Osteoblast (primary cell): ENCODE data around the gene ALG6. TPM values are rescaled to one million over a fixed set of nuclear protein-coding genes. Genes with fewer than 3 reads are reported as not detected.

Source experiments
- DNase-seq: peaks from one replicate; pipeline ENCODE4 v3.0.0; 2011; ENCODE audit warnings: low spot score, mixed read lengths; ENCODE audit not compliant: insufficient read length; ENCODE audit errors: missing footprints
- H2AFZ ChIP-seq: 2 replicates; pipeline ENCODE4 v1.6.0; 2011; ENCODE audit warnings: mild to moderate bottlenecking, low read length
- H3K27ac ChIP-seq: 2 replicates; pipeline ENCODE4 v1.5.1; 2011; ENCODE audit warnings: mild to moderate bottlenecking, low read depth, low read length, moderate library complexity
- H3K27me3 ChIP-seq: 2 replicates; pipeline ENCODE4 v1.6.0; 2012; ENCODE audit warnings: mild to moderate bottlenecking, control low read depth, inconsistent platforms, low read length, moderate library complexity; ENCODE audit not compliant: insufficient read depth
- H3K36me3 ChIP-seq: 2 replicates; pipeline ENCODE4 v1.5.1; 2011; ENCODE audit warnings: mild to moderate bottlenecking, low read length, control low read depth, moderate library complexity; ENCODE audit not compliant: insufficient read depth
- H3K4me1 ChIP-seq: 2 replicates; pipeline ENCODE4 v1.5.1; 2011; ENCODE audit warnings: mild to moderate bottlenecking, low read length, control low read depth, moderate library complexity; ENCODE audit not compliant: insufficient read depth
- H3K4me2 ChIP-seq: 2 replicates; pipeline ENCODE4 v1.6.0; 2011; ENCODE audit warnings: mild to moderate bottlenecking, low read length; ENCODE audit not compliant: insufficient read depth
- H3K4me3 ChIP-seq: fragments of 200-600 bp; sonication (generic); 3 replicates; pipeline ENCODE4 v1.5.1; 2012; ENCODE audit warnings: mild to moderate bottlenecking, low read length, inconsistent platforms; ENCODE audit not compliant: insufficient read depth
- H3K79me2 ChIP-seq: 2 replicates; pipeline ENCODE4 v1.6.0; 2012; ENCODE audit warnings: mild to moderate bottlenecking, low read length, control low read depth, inconsistent platforms; ENCODE audit not compliant: insufficient read depth
- H3K9me3 ChIP-seq: 2 replicates; pipeline ENCODE4 v1.5.1; 2011; ENCODE audit warnings: low read depth, low read length, control low read depth
- H4K20me1 ChIP-seq: 2 replicates; pipeline ENCODE4 v1.6.0; 2012; ENCODE audit warnings: mild to moderate bottlenecking, low read length, control low read depth; ENCODE audit not compliant: insufficient read depth
- total RNA-seq: library from RNA; depleted of rRNA; stranded (reverse); fragments of >200 nt; gene quantifications from 2 replicates; pipeline ENCODE4 v1.2.3, GENCODE V29; 2012
- TF ChIP-seq, protein P1 (sequence below): IDR thresholded peaks from 2 replicates; pipeline ENCODE4 v1.5.1; 2011; ENCODE audit warnings: mild to moderate bottlenecking, low read depth, low read length, moderate library complexity; ENCODE audit errors: extremely low read depth

ALG6 gene
- total RNA-seq, 1 donor, result 8.3 TPM

DNA sequence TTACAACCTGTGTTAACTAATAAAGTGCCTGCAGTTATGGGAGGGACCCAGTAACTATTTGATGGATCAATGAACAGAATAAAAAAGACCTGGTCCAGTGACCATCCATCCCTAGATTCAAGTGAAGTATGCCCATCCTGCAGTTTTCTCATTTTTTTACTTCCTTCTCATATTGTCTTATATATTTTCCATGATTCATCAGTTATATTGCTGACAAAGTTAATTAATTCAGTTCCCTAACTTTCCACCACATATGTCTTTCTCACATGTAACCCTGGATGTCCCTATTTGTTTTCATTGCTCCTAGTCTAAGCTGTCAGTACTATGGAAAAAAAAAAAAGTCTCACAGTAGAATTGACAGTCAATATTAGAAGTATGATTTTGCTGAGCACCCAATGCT is 91.3 kb downstream of the ALG6 start:
- H3K79me2 ChIP-seq, result no peaks in the 10 kb centered on the region
- H3K9me3 ChIP-seq, result peaks cover 3% of the 10 kb centered on the region
- TF ChIP-seq, protein P1, sequence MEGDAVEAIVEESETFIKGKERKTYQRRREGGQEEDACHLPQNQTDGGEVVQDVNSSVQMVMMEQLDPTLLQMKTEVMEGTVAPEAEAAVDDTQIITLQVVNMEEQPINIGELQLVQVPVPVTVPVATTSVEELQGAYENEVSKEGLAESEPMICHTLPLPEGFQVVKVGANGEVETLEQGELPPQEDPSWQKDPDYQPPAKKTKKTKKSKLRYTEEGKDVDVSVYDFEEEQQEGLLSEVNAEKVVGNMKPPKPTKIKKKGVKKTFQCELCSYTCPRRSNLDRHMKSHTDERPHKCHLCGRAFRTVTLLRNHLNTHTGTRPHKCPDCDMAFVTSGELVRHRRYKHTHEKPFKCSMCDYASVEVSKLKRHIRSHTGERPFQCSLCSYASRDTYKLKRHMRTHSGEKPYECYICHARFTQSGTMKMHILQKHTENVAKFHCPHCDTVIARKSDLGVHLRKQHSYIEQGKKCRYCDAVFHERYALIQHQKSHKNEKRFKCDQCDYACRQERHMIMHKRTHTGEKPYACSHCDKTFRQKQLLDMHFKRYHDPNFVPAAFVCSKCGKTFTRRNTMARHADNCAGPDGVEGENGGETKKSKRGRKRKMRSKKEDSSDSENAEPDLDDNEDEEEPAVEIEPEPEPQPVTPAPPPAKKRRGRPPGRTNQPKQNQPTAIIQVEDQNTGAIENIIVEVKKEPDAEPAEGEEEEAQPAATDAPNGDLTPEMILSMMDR, result no peak
- no peaks in the 10 kb centered on the region for H3K4me1 ChIP-seq
- H3K4me2 ChIP-seq, result no peak overlapping the region
- H3K36me3 ChIP-seq, result peaks cover 4% of the 10 kb centered on the region
- no peak overlapping the region for H3K27ac ChIP-seq
- no peak for DNase-seq
- H3K27me3 ChIP-seq, result no peaks in the 10 kb centered on the region
- H4K20me1 ChIP-seq, result no peaks in the 10 kb centered on the region
- no peak overlapping the region for H3K4me3 ChIP-seq
- H2AFZ ChIP-seq, result no peak overlapping the region

DNA sequence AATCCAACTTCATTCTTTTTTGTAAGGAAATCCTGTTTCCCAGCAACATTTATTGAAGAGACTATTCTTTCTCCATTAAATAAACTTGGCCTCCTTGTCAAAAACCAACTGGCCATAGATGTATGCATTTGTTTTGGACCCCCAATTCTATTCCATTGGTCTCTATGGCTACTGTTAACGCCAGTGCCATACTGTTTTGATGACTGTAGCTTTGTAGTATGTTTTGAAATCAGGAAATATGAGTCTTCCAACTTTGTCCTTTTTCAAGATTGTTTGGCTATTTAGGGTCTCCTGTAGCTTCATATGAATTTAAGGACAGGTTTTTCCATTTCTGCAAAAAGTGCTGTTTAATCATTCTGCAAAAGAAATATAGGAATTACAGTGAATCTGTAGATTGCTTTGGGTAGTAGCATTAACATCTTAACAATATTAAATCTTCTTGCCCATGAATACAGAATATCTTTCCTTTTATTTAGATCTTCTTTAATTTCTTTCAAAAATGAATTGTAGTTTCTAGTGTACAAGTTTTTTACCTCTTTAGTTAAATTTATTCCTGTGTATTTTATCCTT is 94.3 kb downstream of the ALG6 start:
- Histone ChIP-seq H2AFZ (no peak overlapping the region), H3K79me2 (no peaks in the 10 kb centered on the region)
- no peak for DNase-seq

DNA sequence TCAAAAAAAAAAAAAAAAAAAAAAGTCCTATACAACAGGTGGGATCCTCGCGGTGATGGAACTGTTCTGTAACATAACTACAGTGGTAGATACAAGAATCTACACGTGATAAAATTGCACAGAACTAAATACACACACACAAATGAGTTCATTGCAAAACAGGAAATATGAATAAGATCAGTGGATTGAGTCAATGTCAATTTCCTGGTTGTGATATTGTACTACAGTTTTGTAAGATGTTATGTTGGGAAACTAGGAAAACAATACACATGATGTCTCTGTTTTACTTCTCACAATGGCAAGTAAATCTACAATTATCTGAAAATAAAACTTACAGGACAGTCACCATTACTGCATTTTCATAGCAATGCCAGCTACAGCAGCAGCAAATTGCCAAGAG is 95.8 kb downstream of the ALG6 start:
- TF ChIP-seq, protein P1, result no peak
- H3K4me1 ChIP-seq, result no peaks in the 10 kb centered on the region
- H3K36me3 ChIP-seq, result peaks cover 4% of the 10 kb centered on the region
- no peak overlapping the region for H2AFZ ChIP-seq
- peak overlapping the region; percentile 28 for H3K27ac ChIP-seq
- no peak overlapping the region for H3K4me3 ChIP-seq
- H3K4me2 ChIP-seq, result no peak overlapping the region
- no peaks in the 10 kb centered on the region for H3K79me2 ChIP-seq
- H3K9me3 ChIP-seq, result peaks cover 3% of the 10 kb centered on the region
- DNase-seq, result no peak
- H4K20me1 ChIP-seq, result no peaks in the 10 kb centered on the region
- no peaks in the 10 kb centered on the region for H3K27me3 ChIP-seq

More for the DNA sequence above, 94.3 kb downstream of the ALG6 start:
- Histone ChIP-seq H3K27me3 (no peaks in the 10 kb centered on the region), H3K4me3 (no peak overlapping the region), H3K4me1 (no peaks in the 10 kb centered on the region), H3K9me3 (peaks cover 3% of the 10 kb centered on the region), H3K27ac (no peak overlapping the region), H4K20me1 (no peaks in the 10 kb centered on the region), H3K36me3 (peaks cover 4% of the 10 kb centered on the region), H3K4me2 (no peak overlapping the region)
- TF ChIP-seq, protein P1, result no peak

DNA sequence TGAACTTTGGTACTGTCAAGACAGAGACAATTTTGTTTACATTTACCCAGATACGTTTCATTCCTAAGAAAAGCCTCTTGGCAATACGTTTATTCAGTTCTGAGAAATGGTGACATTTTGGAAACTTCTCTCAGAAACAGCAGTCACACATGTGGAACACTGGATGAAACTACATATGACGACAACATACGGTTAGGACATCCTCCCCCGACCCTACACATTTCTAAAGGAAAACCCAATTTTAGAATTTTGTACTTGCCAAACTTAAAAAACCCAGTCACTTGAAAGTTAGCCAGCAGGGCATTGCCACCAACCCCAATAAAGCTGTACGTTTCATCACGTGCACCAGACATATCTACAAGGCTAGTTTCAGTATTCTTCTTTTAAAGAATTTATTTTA is 98.8 kb downstream of the ALG6 start:
- H4K20me1 ChIP-seq, result no peaks in the 10 kb centered on the region
- H3K27ac ChIP-seq, result no peak overlapping the region
- no peaks in the 10 kb centered on the region for H3K4me1 ChIP-seq
- no peak for DNase-seq
- peaks cover 3% of the 10 kb centered on the region for H3K9me3 ChIP-seq
- H3K36me3 ChIP-seq, result peaks cover 4% of the 10 kb centered on the region
- no peak overlapping the region for H3K4me2 ChIP-seq
- TF ChIP-seq, protein P1, result no peak
- no peak overlapping the region for H2AFZ ChIP-seq
- H3K79me2 ChIP-seq, result no peaks in the 10 kb centered on the region
- H3K4me3 ChIP-seq, result no peak overlapping the region
- no peaks in the 10 kb centered on the region for H3K27me3 ChIP-seq
